Fibroblast of mammary gland (primary cell): Measurements from ENCODE around the gene R3HDM2.
"Not testable (repeated sequence)": the region's sequence is repeated elsewhere in the genome, so short reads cannot be mapped to it uniquely, and the experiment has no call there.

Experiments used
- DNase-seq: peaks from one replicate; pipeline ENCODE4 v3.0.0-alpha.2; 2010; ENCODE audit warnings: low read depth
- H3K4me3 ChIP-seq: 2 replicates; pipeline ENCODE4 v1.5.1; 2011; ENCODE audit warnings: low read depth, mild to moderate bottlenecking, low read length, moderate library complexity; ENCODE audit not compliant: control insufficient read depth
- CTCF ChIP-seq: conservative IDR thresholded peaks from 2 replicates; pipeline ENCODE4 v1.5.1; 2011; ENCODE audit warnings: low read depth, low read length, inconsistent platforms; ENCODE audit not compliant: control insufficient read depth, insufficient read depth

The R3HDM2 gene

GRCh38 chr12:57434517-57435223 is 3.8 kb upstream of the R3HDM2 start, which contains the start of gene INHBC:
INHBC (plus strand) TSS chr12:57434784; CDS start chr12:57434887, 103 bp downstream.
- no peak within 1 kb of the TSS for H3K4me3 ChIP-seq
- no peak for TF ChIP-seq CTCF
- DNase-seq = no peak

GRCh38 chr12:57433370-57433769 is 2.5 kb upstream of the R3HDM2 start:
- DNase-seq = no peak
- TF ChIP-seq CTCF = no peak
- H3K4me3 ChIP-seq = no peak overlapping the region

- TF ChIP-seq CTCF = no peak
- DNase-seq = no peak
- H3K4me3 ChIP-seq = no peak overlapping the region
Measured at GRCh38 chr12:57431654-57432188, 878 bp upstream of the R3HDM2 start.

- peak overlapping the region; percentile 53 for H3K4me3 ChIP-seq
- TF ChIP-seq CTCF = no peak
- peak; percentile 26 for DNase-seq
Measured at GRCh38 chr12:57430112-57430930, 522 bp downstream of the R3HDM2 start.

- H3K4me3 ChIP-seq = peak overlapping the region; percentile 53
- no peak for TF ChIP-seq CTCF
- peak; percentile 20 for DNase-seq
Measured at GRCh38 chr12:57429473-57430111, 1.3 kb downstream of the R3HDM2 start.

- TF ChIP-seq CTCF = no peak
- no peak overlapping the region for H3K4me3 ChIP-seq
Measured at GRCh38 chr12:57428965-57429364, 1.9 kb downstream of the R3HDM2 start.

GRCh38 chr12:57426948-57427347 is 3.9 kb downstream of the R3HDM2 start:
- H3K4me3 ChIP-seq, DNase-seq: not testable (repeated sequence)

More at GRCh38 chr12:57428965-57429364, 1.9 kb downstream of the R3HDM2 start:
- no peak for DNase-seq
